Stimulated activated naive CD4-positive, alpha-beta T cell treated with Interleukin-2 at 50 U/mL for 16 hours (primary cell): ENCODE measurements around the gene ESCO1.
"Not testable (repeated sequence)": the region's sequence is repeated elsewhere in the genome, so short reads cannot be mapped to it uniquely, and the experiment has no call there.

Source experiments
- DNase-seq: peaks from one replicate; lab custom pipeline; 2025; lab: John Stamatoyannopoulos, UW

The ESCO1 gene, protein sequence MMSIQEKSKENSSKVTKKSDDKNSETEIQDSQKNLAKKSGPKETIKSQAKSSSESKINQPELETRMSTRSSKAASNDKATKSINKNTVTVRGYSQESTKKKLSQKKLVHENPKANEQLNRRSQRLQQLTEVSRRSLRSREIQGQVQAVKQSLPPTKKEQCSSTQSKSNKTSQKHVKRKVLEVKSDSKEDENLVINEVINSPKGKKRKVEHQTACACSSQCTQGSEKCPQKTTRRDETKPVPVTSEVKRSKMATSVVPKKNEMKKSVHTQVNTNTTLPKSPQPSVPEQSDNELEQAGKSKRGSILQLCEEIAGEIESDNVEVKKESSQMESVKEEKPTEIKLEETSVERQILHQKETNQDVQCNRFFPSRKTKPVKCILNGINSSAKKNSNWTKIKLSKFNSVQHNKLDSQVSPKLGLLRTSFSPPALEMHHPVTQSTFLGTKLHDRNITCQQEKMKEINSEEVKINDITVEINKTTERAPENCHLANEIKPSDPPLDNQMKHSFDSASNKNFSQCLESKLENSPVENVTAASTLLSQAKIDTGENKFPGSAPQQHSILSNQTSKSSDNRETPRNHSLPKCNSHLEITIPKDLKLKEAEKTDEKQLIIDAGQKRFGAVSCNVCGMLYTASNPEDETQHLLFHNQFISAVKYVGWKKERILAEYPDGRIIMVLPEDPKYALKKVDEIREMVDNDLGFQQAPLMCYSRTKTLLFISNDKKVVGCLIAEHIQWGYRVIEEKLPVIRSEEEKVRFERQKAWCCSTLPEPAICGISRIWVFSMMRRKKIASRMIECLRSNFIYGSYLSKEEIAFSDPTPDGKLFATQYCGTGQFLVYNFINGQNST

GRCh38 chr18:21600526-21601410, at the start of gene ESCO1:
Gene ESCO1 (minus strand): TSS chr18:21600704. CDS start chr18:21574843, 25,861 bp downstream.
- peak; percentile 94 for DNase-seq

DNA sequence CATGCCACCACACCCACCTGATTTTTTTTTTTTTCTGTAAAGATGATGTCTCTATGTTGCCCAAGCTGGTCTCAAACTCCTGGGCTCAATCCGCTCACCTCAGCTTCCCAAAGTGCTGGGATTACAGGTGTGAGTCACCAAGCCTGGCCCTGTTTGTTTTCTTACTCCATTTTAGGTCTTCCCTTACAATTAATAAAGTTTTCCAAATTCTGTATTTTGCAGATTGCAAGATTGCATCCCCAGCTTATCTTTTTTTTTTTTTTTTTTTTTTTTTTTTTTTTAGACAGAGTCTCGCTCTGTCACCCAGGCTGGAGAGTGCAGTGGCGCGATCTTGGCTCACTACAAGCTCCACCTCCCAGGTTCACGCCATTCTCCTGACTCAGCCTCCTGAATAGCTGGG, 39.9 kb upstream of the ESCO1 start:
- DNase-seq, result not testable (repeated sequence)

GRCh38 chr18:21638822-21639221, 38.3 kb upstream of the ESCO1 start:
- no peak for DNase-seq

- no peak for DNase-seq
Measured at GRCh38 chr18:21636769-21637168, 36.3 kb upstream of the ESCO1 start.

GRCh38 chr18:21634588-21635199, 34.2 kb upstream of the ESCO1 start:
- no peak for DNase-seq

DNA sequence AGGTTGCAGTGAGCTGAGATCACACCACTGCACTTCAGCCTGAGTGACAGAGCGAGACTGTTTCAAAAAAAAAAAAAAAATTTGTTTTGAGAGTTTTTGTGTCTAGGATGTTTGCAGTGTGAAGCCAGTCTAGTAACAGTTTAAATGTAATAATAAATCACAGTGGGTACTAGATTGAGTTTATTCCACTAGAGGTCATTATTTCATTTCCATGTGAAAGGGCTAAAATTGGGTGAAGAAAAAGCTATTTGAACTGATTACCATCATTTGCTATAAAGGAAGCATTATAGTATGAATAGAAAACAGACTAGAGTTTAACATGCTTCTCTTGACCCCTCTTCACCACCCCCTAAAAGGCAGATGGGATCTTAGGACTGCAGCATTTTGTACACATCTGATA, 31.9 kb upstream of the ESCO1 start:
- no peak for DNase-seq

GRCh38 chr18:21629089-21629832, 28.8 kb upstream of the ESCO1 start:
- no peak for DNase-seq

DNA sequence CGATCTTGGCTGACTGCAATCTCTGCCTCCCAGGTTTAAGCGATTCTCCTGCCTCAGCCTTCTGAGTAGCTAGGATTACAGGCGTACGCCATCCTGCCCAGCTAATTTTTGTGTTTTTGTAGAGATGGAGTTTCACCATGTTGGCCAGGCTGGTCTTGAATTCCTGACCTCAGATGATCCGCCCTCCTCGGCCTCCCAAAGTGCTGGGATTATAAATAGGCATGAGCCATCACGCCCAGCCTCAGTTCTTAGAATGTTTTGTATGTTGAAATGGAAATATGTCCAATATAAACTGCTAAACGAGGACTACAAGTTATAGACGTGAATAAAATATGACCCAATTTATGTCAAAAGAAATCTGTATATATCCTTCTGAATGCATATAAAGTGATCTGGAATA, 21.1 kb upstream of the ESCO1 start:
- not testable (repeated sequence) for DNase-seq

- peak; percentile 84 for DNase-seq
Measured at GRCh38 chr18:21612125-21613039, 11.9 kb upstream of the ESCO1 start, which contains the start of gene SNRPD1. Gene SNRPD1 (plus strand): TSS chr18:21612314. CDS start chr18:21612430, 116 bp downstream.

DNA sequence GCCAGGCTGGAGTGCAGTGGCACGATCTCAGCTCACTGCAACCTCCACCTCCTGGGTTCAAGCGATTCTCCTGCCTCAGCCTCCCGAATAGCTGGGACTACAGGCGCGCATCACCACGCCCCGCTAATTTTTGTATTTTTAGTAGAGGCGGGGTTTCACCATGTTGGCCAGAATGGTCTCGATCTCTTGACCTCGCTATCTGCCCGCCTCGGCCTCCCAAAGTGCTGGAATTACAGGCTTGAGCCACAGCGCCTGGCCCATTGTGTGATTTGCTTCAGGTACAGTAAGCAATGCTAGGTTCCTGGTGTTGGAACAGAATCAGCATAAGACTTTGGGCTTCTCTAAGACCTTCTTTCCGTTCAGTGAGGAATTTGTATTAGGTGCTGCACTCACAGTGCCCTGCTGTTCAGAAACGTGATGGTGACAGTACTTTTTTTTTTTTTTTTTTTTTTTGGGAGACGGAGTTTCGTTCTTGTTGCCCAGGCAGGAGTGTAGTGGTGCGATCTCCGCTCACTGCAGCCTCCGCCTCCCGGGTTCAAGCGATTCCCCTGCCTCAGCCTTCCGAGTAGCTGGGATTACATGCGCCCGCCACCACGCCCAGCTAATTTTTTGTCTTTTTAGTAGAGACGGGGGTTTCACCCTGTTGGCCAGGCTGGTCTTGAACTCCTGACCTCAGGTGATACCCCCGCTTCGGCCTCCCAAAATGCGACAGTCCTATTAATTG, 11.1 kb upstream of the ESCO1 start:
- not testable (repeated sequence) for DNase-seq

GRCh38 chr18:21605213-21605612, 4.7 kb upstream of the ESCO1 start:
- no peak for DNase-seq

DNA sequence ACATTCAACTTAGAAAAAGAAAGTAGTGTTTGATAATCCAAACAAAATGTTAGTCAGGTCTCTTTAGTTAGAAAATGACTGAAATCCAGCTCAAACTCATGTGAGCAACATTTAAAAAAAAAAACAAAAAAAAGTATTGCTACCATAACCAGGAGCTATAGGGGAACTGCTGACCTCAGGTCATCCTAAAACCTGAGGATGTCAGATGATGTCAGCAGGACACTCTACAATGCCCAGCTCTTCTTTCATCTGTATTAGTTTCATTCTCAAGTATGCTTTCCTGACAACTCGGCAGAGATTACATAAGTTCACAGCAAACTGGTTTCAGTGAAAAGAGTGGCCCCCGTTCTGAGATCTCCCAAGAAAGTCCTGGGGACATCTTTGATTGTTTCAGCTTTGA, 4.2 kb upstream of the ESCO1 start:
- no peak for DNase-seq

DNA sequence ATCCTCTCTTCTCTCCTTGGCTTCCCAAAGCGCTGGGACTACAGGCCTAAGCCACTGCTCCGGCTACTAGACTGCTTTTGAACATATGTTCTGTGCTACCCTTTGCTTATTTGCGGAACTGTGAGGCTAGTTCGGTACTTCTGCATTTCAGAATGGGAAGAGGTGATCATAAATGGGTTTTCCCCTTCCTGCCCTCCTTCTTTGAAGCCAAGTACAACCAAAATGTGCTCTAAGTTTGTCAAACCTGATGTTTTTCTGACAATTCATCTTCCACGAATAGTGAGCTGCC, 1.7 kb upstream of the ESCO1 start:
- no peak for DNase-seq

- peak; percentile 76 for DNase-seq
Measured at GRCh38 chr18:21599585-21600525, 649 bp downstream of the ESCO1 start.

- no peak for DNase-seq
Measured at GRCh38 chr18:21598726-21599584, 1.5 kb downstream of the ESCO1 start.

- DNase-seq, result no peak
Measured at GRCh38 chr18:21597620-21598019, 2.9 kb downstream of the ESCO1 start.
